Activated CD4-positive, alpha-beta T cell treated with anti-CD3 and anti-CD28 coated beads for 4 hours (primary cell): ENCODE data around the gene MVD.

ENCODE experiments used
- DNase-seq, 2 donors: peaks; one replicate each; pipeline ENCODE4 v3.0.0-alpha.2; 2020

MVD gene

DNA sequence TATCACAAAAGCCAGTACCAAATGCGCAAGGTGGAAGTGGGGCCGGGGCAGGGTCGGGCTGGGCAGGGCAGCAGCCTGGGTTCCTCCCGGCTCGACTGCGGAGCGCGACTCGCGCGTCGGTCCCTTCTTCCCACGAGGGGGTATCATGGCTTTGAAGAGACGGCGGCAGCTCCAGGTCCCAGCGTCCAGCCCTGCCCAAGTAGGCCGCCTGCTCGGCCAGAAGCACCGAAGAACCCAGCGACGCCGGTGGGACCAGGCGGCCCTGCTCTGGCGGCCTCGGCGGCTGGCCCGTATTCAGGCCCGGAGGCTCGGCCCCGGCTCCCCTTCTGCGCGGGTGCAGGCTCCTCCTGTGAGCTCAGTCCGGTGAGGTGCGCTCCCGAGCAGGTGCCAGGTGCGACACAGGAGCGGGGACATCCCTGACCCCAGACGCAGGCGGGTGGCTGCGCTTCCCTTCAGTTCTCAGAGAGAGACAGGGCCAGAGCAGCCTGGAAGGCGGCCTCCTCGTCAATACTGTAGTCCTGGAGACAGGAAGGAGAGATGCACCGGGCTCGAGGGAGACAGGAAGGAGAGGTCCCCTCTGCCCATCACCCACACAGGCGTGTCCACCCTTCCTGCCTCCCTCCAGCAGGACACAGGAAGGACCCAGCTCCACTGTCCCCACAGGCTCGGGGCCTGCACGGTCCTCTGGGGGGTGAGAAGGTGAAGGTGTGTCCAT lies 34.4 kb upstream of the MVD start:
- DNase-seq, result no peak

DNA sequence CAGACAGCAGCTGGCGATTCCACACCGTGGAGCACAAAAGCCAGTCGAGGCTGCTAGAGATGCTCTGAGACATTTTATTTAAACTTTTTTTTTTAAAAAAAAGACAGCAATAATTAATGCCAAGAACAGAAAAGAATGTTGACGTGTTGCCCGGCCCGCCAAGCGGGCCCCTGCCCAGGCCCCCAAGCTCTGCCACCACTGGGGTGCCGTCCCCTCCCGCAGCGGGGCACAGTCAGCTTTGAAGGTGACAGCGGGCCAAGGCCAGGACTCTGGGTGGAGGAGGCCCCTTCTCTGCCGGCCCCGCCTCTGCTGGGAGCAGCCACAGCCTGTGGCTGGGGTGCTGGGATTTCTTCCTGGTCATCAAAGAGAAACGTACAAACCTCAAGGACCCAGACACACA lies 33.5 kb upstream of the MVD start:
- no peak for DNase-seq

DNA sequence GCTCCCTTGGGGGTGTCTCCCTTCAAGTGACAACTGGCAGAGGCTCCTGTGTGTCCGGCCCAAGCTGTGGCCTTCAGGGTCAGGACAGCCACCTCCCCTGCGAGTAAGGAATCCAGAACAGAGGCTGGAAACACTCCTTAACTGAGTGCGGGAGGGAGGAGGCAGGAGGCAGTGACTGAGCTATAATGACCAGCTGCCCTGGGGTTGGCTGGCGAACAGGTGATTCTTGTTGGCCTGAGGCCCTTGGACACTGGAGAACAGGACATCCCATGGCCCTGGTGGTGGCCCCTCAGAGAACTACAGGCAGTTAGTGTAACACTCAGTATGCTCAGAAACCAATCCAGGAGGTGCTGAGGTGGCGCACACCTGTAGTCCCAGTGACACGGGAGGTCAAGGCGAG lies 32.9 kb upstream of the MVD start:
- no peak for DNase-seq

DNA sequence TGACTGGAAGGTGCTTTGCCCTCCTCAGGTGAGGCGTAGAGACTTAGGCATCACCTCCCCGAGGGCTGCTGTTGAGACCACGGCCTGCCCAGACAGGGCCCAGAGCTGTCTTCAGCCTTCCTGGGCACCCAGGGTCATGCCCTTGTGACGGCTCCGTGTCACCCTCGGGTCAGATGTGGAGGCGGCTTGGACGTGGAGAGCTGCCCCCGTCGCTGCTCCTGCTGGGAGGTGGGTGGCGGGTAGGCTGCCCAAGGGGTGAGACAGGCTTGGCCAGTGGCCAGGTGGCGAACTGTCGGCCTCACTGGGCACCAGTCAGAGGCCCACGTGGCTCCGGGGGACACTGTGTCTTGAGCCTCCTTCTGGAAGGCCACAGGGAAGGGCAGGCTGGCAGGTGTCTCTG lies 32.3 kb upstream of the MVD start:
- DNase-seq, result no peak

DNA sequence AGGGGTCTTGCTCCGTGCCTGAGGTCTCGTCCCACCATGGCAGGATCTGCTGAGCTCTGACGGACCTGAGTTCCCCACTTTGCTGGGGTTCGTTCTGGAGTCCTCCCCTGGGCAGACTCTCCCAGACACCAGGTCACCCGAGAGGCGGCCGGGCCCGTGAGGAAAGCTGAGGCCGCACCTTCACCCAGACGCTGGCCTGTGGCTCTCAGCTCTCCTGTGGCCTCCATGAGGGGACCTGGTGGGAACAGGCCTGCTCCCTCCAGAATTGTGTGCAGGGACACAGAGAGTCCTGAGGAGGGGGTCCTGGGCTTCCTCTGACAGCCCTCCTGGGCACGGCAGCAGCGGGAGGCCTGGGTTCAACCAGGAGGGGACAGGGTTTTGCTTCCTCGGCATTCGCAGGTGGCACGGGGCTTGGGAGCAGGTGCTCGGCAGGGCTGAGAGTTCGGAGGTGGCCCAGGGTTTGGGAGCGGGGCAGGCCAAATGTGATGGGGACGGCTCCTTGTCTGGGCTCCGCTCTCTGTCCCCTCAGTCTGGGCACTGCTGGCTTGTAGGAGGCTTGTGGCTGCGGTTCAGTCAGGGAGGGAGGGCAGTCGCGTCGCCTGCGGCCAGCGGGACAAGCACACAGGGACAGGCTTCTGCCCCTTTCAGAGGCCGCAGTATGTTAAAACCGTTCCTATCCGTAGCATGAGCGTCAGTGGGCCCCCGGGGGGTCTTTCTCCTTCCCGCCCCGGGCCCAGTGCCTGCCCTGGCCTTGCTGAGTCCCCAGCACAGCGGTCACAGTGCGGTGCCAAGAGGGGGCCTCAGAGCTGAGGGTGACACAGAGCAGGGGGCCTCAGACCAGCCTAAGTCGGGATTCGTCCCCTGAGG lies 31.6 kb upstream of the MVD start:
- DNase-seq, result no peak

DNA sequence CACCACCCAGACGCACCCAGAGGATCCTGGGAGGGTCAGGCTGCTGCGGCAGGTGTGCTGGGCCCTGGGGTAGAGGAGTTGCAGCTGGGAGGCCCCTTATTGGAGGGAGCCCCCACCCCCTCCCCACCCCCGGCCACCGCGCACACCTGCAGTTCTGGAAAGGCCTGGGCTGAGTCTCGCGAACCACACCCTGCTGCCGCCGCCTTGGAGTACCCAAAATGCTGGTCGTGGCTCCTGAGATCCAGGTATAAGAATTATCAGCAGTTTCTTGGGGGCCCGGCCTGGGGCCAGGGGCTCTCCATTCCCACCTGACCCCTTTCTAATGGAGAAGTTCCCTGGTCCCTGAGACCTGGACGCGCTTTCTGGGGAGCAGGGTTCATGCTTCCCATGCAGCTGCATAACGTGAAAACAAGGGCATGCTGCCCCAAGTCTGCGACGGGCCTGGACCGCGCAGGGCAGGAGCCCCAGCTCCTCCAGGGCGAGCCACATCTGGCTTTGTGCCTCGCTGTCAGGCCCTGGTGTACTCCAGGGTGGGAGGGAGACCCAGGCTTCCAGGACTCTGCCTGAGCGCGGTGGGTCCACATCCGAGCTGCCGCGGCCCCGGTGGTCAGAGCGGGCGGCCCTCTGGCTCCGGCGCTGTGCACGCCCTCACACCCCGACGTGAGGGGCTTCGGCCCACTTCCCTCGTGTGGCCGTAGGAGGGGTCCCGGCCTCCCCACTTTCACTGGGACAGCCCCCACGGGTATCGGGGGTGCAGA lies 30.7 kb upstream of the MVD start:
- no peak for DNase-seq

DNA sequence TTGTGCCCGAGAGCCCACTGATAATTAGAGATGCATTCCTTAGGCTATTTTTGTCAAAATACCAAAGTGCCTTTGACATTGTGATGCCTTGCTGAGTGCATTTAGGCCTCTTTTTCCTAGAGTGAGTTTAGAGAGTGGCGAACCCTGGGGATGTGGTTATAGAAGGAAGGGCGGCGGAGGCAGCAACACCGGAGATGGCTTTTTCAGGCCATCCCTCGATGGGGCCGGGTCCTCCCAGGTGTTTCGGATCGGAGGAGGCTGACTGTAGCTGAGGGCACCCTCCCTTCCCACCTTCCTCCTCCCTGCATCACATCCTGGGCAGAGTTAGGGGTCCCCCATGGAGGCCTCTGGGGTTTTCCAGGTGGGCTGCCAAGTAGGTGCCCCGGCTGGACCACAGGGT lies 30.0 kb upstream of the MVD start:
- no peak for DNase-seq

DNA sequence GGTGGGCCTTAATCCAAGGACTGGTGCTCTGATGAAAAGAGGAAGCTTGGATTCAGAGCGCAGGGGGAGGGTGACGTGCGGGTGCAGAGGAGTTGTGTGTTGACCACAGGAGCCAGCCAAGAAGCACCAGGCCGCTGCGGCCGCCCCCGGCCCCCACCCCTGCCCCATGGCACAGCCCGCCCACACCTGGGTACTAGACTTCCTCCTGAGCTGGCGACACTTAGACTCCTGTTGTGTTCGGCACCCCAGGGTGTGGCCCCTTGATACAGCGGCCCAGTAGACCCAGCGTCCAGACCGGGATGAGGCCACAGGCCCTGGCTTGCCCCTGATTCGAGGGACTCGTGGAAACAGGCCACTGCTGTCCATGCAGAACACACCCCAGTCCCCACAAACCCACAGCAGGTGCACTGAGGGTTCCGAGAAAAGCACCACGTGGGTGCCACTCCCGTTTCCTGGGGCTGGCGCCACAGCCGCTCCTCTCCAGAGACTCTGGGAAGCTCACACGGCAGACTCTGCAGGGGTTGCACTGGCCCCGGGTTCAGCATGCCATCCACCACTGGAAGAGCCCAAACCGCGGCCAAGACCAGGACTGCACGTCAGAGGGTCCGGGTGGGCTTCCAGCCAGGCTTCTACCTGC lies 29.2 kb upstream of the MVD start:
- DNase-seq, result peak in 1 of 2 donors; percentile 38

DNA sequence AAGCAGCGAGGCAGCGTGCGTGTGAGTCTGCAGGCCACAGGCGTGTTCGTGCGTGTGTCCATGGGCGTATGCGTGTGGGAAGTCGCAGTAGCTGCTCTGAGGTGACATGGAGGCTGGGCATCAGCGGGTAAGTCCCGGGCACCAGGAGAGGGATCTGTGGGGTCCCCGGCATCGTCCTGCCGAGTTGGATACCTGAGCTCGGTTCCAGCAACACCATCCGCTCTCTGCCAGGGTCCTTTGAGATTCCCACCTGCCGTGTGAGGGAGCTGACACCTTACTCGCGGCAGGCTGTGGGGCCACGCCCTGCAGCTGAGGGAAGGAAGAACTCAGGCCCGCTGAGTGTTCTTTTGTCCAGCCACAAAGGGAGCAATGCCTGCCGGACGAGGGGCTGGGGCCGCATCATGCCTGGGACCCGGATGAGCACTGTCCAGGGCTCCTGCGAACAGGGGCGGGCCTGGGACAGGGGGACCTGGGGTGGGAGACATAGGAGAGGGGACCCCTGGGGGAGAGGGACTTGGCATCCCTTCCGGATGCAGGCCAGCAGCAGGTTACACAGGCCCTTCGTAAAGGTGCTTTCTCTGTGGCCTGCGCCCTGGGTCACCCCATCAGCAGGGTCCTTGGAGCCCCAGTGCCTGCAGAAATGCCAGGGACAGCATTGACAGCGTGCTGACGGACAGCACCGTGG lies 28.4 kb upstream of the MVD start:
- DNase-seq, result no peak

DNA sequence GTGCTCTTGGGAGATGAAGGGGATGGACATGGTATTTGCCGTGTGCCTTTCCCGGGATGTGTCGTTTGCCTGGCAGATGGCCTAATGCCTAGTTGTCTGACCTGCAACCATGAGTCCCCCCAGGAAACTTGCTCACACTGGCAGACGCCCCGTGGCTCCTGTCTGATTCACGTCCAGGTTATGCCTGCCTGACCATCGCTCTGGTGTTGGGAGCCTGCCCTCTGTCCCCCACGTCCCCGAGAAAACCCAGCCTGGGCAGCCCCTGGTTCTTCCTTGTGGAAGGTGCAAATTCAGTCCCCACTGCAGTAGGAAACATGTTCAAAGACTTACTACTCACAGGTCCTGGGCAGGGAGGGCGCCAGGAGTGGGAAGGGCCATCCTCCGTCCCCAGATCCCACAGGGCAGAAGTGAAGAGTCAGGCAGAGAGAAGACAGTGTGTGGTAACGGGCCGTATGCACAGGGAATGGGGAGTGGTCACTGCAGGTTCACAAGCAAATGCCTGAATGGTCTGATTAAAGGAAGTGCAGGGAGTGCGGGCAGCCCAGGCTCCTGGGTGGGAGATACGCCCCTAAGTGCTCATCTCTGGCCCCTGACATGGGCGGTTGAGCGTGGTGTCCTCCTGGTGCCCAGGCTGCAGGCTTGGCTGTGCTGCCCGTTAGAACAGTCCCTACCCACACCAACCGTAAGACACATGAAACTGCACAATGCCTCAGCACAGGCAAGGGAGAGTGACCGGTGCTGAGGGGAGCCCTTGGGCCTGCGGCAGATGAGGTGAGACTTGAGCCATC lies 27.6 kb upstream of the MVD start:
- DNase-seq, result no peak

DNA sequence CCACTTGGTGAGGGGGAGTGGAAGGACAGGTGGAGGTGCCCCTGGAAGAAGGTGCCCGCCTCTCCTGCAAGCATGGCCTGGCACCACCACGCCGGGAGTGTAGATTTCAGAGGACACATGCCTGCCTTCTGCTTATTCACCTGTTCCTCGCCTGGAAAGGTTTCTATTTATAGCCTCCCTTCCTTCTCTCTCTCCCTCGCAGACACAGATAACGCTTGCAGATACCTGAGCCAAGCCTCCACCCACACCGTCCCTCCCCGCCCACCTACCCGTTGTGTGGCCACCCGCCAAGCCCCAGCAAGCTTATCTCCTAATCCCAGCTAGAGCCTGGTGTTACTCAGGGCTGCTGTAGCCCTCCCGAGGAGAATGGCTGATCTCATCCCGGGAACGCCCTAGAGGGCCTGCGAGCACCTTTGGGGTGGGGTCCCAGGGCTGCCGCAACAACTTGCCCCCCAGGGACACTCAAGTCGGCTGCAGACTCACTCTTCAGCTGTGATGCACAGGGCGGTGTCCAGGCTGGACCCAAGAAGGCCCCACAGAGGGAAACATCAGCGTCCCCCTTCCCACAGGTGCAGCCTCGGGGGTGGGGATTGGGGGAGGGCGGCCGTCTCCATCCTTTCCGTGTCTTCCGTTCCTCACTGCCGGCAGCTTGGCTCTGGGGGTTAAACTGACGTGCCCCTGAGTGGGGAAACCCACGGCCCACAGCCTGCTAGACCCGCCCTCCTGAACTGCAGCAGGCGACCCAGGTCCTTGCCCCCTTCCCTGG lies 25.3 kb upstream of the MVD start:
- DNase-seq, result no peak

DNA sequence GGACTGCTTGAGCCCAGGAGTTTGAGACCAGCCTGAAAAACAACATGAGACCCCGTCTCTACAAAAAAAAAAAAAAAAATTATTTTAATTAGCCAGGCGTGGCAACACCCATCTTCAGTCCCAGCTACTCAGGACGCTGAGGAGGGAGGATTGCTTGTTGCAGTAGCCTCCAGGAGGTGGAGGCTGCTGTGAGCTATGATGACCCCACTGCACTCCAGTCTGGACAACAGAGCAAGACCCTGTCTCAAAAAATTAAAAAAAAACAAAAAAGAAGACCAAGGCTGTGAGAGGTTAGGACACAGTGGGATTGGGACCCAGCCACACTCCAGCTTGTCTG lies 24.8 kb upstream of the MVD start:
- no peak for DNase-seq

DNA sequence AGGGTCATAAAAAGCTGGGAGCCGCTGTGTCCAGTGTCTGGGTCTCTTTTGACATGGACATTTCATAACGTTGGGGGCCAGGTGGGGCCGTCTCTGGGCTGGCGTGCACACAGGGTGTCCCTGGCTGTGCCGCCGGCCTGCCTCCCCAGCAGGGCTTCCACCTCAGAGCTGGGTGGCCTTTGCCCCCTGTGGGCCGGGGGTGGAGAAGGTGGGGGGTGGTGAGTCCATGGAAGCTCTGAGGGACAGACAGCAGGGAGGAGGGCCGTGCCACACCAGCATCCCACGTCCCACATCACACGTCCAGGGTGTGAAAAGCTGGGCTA lies 24.3 kb upstream of the MVD start:
- DNase-seq, result no peak

DNA sequence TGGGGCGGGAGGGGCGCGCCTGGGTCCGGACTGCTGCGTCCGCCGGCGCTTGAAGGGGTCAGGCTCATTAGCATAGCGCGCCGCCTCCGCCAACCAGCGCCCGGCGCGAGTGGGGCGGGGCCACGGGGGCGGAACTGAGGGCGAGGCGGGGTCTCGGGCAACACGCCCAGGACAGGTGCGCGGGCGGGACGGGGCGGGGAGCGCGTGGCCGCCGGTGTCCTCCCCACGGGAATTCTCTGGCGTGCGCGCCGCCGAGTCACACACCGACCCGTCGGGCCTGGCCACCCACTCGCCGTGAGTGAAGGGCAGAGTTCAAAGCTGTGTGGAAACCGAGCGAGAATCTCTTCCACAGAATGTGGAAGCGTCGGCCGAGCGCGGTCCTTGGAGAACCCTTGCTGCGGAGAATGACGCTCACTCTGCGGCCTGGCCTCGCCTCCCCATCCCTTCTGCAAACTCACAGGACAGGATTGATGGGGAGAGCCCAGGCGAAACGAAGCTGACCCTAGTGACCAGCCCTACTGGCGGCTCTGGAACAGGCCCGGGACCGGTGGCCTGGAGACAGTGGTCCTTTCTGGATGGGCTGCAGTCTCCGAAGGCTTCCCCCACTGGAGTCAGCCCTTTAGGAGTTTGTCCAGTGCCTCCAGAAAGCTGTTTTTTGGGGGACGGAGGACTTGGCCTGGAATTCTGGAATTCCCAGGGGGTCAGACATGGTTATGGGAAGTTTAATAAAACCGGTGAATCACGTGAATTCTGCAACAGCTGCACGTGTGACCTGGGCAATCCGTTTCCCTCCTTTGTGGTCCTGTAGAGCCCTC lies 23.8 kb upstream of the MVD start, which contains the start of gene SNAI3:
SNAI3 (minus strand) TSS at position 69 of the 815 bp plus-strand sequence. CDS start 101 bp downstream, outside the sequence.
- DNase-seq, result peak; percentile 85 to 86

DNA sequence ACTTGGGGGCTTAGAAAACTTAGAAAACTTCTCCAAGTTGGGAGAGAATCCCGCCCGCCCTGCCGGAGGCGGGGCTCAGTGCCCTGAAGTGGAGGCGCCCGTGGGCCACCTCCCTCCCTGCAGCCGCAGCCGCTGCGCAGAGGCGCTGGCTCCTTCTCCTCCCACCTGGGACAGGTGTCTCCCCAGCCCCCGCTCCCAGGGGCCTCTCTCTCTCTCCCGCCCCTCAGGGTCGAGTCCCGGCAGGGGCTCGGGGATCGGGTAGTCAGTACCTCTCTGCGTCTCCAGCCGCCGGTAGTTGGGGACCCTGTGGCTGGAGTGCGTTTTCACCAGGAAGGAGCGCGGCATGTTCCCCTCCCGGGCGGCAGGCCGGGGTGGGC lies 23.2 kb upstream of the MVD start:
- no peak for DNase-seq

DNA sequence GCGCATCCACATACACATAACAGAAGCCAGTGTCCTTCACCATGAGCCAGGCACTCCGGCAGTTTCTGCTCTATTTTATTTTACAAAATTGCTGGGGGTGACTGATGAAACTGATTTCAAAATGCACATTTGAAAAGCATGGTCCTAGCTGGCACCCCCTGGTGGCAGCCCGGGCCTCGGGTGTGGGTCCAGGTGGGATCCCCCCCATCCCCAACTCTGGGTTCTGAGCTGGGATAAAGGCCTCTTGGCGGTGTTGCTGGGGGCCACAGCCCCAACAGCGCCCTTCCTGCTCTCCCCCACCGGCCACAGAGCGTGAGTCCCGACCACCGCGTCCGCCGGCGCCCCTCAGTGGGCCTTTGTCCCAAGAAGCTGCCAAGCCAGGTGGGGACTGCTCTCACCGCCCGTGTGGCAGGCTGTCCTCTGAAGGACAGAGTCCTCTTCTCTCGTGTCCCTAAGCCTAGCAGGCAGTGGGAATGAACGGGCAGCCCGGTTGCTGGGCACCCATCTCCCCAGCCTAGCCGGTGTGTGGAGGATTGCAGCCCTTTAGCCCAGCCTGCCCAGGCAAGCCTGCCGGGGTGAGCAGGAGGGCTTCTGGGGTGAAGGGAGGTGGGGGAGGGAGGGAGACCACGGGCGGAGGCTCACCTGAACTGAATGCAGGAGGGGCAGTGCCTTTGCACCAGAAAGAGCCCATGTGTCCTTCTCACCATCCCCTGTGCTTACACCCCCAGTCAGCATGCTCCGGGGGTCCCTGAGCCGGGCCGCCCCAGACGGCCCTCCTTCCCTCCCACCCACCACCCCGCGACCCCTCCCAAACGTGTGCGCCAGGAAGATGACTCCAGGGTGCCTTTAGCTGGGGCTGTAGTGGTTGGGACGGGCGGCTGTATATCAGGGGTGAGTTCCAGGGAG lies 22.5 kb upstream of the MVD start:
- peak; percentile 64 for DNase-seq

DNA sequence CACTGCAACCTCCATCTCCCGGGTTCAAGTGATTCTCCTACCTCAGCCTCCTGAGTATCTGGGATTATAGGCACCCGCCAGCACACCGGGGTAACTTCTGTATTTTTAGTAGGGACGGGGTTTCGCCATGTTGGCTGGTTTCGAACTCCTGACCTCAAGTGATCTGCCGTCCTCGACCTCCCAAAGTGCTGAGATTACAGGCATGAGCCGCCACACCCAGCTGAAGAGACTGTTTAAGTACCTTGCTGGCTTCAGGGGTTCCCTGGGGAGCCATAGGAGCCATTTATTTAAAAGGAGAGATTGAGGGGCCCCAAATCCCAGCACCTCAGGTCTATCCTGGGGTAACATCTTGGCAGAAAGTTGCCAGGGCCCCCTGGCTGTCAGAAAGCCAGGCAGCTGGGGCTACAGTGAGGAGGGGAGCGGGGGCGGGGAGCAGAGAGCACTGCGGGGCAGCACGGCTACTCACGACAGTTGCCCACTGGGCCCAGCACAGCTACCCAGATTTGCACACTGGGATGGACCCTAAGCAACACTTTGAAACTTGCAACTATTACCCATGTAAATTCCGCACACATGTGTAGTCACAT lies 21.8 kb upstream of the MVD start:
- DNase-seq, result no peak

DNA sequence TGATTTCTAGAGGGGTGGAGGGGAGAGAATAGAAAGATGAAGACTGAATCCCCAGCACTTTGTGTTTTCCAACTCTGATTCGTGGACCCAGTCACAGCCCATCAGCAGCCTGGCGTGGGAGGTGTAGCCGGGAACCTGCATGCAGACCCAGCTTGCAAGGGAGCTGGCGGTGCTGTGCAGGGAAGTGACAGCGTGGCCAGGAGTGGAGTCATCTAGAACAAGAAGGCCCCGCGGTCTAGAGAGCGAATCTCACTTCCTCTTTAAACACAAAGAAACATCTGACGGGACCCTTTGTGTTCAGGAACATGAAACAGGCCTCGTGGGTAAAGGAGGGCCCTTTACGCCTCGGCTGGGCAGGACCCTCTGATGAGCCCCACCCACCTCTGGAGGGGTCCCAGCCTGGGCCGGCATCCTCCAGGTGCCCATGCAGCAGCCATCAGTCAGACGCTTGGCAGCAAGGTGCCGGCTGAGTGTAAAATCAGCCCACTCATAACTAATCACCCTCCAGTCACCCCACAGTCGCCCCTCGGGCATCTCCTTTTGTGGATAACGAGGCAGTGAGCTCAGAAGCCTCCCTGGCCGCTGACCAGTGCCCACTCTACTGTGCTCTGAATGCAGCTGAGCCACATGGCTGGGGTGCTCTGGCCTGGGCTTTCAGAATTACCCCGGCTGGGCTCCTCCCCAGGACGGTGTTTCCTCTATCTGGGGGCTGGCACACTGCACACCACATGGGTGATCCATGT lies 19.0 kb upstream of the MVD start:
- DNase-seq, result peak in 1 of 2 donors; percentile 55
